Measurements from ENCODE around the gene SAP30BP.

DNA sequence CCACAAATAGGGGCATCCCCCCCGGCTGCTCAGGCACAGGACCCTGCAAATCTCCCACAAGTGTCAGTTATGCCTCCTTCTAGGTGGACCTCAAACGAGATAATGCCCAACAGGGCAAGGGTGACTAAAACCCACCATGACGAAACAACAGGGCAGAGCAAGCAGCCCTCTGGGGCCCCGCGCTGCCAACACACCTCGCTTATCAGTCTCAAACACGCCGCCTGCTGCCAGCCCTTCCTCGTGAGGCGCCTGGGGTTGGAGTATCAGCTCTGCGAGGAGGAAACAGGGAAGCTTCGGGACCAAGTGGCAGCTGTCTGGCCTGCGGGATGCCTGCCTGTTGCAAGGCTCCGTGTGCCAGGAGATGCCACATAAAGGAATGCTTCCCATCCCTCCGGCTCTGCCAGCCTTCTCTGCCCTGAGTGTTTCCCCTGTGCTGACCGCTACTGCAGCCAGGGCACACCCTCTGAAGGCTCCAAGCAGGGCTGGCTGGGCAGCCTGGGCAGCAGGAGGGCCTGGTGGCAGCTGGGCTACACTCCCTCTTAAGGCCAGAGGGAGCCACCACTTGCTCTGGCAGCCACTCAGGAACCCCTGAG lies 31.4 kb upstream of the SAP30BP start:
- no peak for TF ChIP-seq FOS (IDR thresholded peaks at IDR 0.05; ENCODE audit: borderline replicate concordance, extremely low read depth, insufficient read length)
- TF ChIP-seq, protein P1, sequence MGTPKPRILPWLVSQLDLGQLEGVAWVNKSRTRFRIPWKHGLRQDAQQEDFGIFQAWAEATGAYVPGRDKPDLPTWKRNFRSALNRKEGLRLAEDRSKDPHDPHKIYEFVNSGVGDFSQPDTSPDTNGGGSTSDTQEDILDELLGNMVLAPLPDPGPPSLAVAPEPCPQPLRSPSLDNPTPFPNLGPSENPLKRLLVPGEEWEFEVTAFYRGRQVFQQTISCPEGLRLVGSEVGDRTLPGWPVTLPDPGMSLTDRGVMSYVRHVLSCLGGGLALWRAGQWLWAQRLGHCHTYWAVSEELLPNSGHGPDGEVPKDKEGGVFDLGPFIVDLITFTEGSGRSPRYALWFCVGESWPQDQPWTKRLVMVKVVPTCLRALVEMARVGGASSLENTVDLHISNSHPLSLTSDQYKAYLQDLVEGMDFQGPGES (IDR thresholded peaks at IDR 0.05), result no peak
- TF ChIP-seq CTCF (IDR thresholded peaks at IDR 0.05 in 2 of 3, conservative IDR thresholded peaks at IDR 0.05 in 1 of 3; ENCODE audit: control insufficient read depth in 2 of 3, extremely low read depth in 1 of 3, insufficient read depth in 1 of 3, low read depth in 3 of 3, low read length in 3 of 3), result no peak
- no peak for TF ChIP-seq RFX5 (IDR thresholded peaks at IDR 0.05; ENCODE audit: low read depth, low read length)
- TF ChIP-seq POLR2A (IDR thresholded peaks at IDR 0.05; ENCODE audit: low read depth, low read length), result no peak
- no peak for TF ChIP-seq SP1 (IDR thresholded peaks at IDR 0.05; ENCODE audit: low read depth, low read length)
- no peak for TF ChIP-seq CBX3 (IDR thresholded peaks at IDR 0.05; ENCODE audit: borderline replicate concordance, low read depth)
- TF ChIP-seq EZH2 (IDR thresholded peaks at IDR 0.05; ENCODE audit: borderline replicate concordance, control insufficient read depth, low read depth, low read length), result no peak
- no peak for TF ChIP-seq SIN3A (IDR thresholded peaks at IDR 0.05; ENCODE audit: low read depth, low read length)
- no peak for TF ChIP-seq IKZF1 (conservative IDR thresholded peaks at IDR 0.05)
- TF ChIP-seq REST (IDR thresholded peaks at IDR 0.05; ENCODE audit: low read depth, low read length), result no peak
